ENCODE results near the gene ZNF557.

- no peak for TF ChIP-seq EZH2 (IDR thresholded peaks at IDR 0.05; ENCODE audit: borderline replicate concordance, low read depth, low read length, poor library complexity, severe bottlenecking)
- no peak for TF ChIP-seq CTCF (conservative IDR thresholded peaks at IDR 0.05; ENCODE audit: low read depth, low read length)
These were observed 51.0 kb downstream of the ZNF557 start for GRCh38 chr19:7120499-7120898.
